ENCODE results near the gene RAB19.
"Not testable (repeated sequence)": the region's sequence is repeated elsewhere in the genome, so short reads cannot be mapped to it uniquely, and the experiment has no call there.

Gene RAB19

DNA sequence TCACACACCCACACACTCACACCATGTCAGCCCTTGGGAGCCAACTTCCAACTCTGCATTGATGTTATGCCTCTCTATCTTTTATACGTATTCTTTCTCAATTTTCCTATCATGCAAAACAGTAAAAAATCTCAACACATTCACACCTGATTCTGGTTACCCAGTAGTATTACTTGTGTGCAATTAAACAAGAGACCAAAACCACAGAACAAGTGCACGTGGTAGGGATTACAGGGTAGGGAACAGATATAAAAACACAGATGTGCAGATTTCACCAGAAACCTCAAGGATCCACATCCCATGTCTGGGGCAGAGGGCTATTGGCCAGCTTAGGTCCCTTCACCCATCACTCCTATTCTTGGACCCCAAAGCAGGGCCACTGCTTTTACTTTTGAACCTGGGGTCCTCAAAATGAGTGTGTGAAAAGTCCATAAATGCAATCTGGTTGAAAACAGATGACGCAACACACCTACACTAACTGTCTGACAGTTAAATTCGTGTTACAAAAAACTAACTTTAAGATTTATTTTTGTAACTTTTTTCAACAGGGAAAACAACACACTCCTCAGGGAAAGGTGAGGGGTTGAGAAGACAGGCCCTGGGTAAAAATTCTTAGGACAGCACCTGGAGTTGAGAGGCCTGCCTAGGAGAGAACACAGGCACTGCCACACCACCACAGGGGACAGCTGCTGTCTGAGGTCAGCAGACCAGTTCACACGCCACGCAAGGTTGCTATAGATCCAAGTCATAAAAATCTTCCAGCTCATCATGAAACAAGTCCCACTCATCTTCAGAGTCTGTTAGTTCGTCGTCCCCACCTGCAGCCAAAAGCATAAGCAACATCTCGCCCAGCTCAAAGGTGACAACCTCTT, 50.2 kb downstream of the RAB19 start:
- not testable (repeated sequence) for DNase-seq, ATAC-seq

- no peak for DNase-seq
- ATAC-seq, result no peak
Observed at GRCh38 chr7:140454657-140455015, 50.8 kb downstream of the RAB19 start.

DNA sequence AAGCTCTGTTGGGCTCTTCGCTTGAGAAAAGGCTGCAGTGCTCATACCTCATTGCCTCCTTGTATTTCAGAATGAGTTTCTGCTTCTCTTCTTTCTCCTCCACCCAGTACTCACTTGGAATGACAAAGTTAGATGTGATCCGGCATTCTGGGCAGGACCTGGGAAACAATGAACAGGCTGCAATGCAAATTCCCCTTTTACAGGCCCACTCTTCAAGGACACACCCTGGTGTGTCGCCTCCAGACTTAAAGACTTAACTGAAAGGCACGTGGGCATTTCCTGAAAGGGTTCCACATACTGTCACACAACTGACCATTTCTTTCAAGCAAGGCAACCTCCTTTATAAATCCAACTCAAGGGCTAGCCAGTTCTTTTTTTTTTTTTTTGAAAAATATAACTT, 51.9 kb downstream of the RAB19 start:
- no peak for ATAC-seq
- DNase-seq, result no peak

GRCh38 chr7:140456551-140457051, 52.7 kb downstream of the RAB19 start:
- DNase-seq, result no peak
- no peak for ATAC-seq

DNA sequence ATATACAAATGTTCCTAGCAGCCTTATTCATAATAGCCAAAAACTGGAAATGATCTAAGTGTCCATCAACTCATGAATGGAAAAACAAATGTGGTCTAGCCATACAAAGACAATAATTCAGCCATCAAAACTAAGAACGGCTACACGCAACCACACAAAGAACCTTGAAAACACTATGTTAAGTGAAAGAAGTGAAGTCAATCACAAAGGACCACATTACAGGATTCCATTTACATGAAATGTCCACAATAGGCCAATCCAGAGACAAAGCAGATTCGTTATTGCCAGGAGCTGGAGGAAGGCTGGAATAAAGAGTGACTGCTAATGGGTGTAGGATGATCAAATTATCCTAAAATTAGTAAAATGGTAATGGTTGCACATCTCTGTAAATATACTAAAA, 54.3 kb downstream of the RAB19 start:
- DNase-seq, result no peak
- ATAC-seq, result no peak

DNA sequence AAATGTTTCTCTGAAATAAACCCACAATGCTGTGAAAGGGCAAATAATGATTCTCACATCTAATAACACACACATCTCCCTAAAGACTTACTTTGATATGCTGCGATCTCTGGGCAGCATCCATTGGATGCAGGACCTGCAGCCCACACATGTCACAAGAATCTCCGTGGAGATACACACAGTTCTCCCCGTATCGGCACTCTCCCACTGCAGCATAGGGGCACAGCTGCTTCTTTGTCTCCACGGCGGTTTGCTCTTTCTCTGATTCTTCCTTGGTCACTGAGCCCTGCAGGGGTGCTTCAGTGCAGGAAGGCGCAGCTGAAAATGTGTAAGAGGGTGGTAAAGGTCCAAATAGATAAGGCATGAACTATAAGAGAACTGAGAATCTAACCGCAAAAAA, 55.1 kb downstream of the RAB19 start:
- ATAC-seq, result no peak
- DNase-seq, result no peak

- ATAC-seq, result peak; percentile 55
Observed at GRCh38 chr7:140463111-140463510, 59.3 kb downstream of the RAB19 start.

GRCh38 chr7:140475747-140476333, 72.0 kb downstream of the RAB19 start:
- DNase-seq (peak; percentile 33), ATAC-seq (no peak)

More at GRCh38 chr7:140463111-140463510, 59.3 kb downstream of the RAB19 start:
- DNase-seq, result no peak

- DNase-seq (no peak), ATAC-seq (no peak)
Observed at GRCh38 chr7:140476698-140477261, 72.9 kb downstream of the RAB19 start.
